HG03108 (cell line): ENCODE results near the gene CLEC10A.
"Not testable (repeated sequence)": the region's sequence is repeated elsewhere in the genome, so short reads cannot be mapped to it uniquely, and the experiment has no call there.

Experiments
- ATAC-seq: cut with Tn5 transposase; IDR thresholded peaks from one replicate; pipeline ENCODE4 v1.9.1; 2021; ENCODE audit warnings: moderate library complexity; ENCODE audit not compliant: unreplicated experiment

Gene CLEC10A

DNA sequence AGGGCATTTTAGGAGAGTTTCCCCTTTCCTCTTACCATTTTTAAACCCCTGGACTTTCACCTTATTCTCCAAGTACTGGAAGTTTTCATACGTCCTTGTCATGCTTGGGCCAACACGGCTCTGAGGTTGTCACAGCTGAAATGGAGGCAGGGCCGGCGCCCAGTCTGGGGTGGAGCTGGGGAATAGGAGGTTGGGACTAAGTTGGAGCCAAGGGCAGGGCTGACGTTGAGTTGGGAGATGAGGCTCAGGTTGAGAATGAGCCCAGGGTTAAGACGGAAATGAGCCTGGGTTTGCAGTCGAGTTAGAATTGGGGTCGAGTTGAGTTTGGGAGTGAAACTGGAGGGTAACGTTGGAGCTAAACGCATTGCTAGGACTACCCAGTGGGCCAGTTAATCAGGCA is 1.3 kb downstream of the CLEC10A start:
- no peak for ATAC-seq

GRCh38 chr17:7077911-7078546 is 2.0 kb downstream of the CLEC10A start:
- no peak for ATAC-seq

GRCh38 chr17:7074931-7075330 is 5.1 kb downstream of the CLEC10A start:
- ATAC-seq, result no peak

DNA sequence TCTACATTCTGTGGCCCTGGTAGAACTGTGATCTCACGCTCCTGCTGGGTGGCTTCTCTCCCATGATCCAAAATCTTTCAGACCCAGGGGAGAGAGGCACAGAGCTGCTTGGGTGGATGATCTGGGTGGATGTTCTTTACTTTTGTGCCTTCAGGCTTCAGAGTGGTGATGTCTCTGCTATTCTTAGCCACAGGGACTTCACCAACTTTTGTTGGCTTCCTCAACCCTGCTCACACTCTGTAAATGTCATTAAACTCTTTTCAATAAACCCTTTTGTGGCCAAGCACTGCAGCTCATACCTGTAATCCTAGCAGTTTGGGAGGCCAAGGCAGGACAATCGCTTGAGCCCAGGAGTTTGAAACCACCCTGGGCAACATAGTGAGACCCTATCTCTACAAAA is 7.6 kb downstream of the CLEC10A start:
- no peak for ATAC-seq

DNA sequence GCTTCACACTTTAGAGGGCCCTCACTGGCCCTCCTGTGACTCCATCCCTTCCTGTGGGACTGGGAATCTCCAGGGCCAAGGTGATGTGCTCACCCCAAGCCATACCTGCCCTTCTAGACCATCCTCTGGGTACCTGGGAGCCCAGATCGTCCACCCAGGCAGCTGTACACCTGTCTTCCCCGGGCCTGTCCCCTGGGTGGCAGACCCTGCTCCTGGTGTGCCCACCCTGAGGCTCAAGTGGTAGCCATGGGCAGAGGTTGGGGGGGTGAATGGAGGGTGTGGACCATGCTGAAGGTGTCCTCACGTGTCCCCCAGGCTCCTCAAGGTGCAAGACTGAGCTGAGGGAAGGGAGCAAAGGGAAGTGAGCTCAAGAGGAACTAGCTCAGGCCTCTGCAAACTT is 9.3 kb downstream of the CLEC10A start:
- ATAC-seq, result no peak

- ATAC-seq, result no peak
Observed at GRCh38 chr17:7068268-7068667, 11.8 kb downstream of the CLEC10A start.

DNA sequence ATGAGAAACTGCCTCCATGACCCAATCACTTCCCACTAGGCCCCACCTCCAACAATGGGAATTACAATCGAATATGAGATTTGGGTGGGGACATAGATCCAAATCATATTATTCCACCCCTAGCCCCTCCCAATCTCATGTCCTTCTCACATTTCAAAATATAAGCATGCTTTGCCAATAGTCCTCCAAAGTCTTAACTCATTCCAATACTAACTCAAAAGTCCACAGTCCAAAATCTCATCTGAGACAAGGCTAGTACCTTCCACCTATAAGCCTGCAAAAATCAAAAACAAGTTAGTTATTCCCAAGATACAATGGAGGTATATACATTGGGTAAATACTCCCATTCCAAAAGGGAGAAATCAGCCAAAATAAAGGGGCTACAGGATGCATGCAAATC is 12.9 kb downstream of the CLEC10A start:
- ATAC-seq, result no peak

GRCh38 chr17:7064261-7064660 is 15.8 kb downstream of the CLEC10A start:
- no peak for ATAC-seq

DNA sequence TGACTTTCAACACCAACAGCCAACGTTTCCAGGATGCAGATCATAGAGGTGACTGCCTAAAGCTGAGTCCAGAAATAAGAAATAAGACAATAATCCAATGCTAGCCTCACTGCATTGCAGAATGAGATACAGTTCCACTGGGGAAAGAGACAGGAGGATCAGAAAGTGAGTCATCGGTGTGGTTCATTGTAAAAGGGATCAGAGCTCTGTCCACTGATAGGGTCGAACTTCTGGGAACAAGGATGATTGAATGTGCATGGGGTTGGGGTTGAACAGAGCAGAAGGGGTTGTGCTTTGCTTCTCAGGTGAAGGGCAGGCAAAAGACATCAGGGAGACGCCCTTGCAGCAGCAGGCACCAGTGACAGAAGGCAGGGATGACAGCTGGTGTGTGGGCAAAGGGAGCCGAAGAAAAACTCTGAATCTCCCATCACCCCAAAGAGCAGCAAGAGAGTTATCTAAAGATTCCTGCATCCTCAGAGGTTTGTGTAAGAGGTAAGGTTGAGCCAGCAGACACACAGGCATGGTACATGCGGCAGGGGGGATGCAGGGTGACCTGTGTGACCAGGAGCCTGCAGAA is 16.4 kb downstream of the CLEC10A start:
- no peak for ATAC-seq

GRCh38 chr17:7060165-7060891 is 19.7 kb downstream of the CLEC10A start:
- no peak for ATAC-seq

GRCh38 chr17:7058831-7059447 is 21.1 kb downstream of the CLEC10A start:
- ATAC-seq, result no peak

DNA sequence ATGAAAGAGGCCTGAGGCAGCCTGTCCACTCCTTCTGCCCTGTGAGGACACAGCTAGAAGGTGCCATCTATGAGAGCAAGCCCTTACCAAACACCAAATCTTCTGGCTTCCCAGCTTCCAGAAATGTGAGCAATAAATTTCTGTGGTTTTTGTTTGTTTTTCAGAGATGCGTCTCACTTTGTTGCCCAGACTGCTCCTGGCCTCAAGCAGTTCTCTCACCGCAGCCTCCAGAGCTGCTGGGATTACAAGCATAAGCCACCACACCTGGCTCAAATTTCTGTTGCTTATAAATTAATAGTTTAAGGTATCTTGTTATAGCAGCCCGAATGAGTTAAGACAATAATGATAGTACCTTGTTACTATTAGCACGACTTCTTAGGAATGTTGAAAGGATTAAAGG is 23.7 kb downstream of the CLEC10A start:
- no peak for ATAC-seq

- ATAC-seq, result not testable (repeated sequence)
Observed at GRCh38 chr17:7050583-7050982, 29.5 kb downstream of the CLEC10A start.

- no peak for ATAC-seq
Observed at GRCh38 chr17:7048968-7049367, 31.1 kb downstream of the CLEC10A start.

DNA sequence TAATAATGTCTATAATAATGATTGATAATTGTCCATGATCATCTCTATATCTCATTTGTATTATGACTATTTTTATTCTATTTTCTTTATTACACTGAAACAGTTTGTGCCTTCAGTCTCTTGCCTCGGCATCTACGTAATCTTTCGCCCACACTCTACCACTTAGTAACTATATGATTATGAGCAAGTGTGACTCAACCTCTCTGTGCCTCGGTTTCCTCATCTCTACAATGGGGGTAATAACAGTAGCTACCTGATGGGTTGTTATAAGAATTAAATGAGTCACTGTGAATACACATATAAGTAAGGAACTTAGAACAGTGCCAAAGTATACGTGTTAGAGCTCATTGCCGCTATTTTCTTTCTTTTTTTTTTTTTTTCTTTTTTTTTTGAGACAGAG is 32.5 kb downstream of the CLEC10A start:
- ATAC-seq, result no peak

DNA sequence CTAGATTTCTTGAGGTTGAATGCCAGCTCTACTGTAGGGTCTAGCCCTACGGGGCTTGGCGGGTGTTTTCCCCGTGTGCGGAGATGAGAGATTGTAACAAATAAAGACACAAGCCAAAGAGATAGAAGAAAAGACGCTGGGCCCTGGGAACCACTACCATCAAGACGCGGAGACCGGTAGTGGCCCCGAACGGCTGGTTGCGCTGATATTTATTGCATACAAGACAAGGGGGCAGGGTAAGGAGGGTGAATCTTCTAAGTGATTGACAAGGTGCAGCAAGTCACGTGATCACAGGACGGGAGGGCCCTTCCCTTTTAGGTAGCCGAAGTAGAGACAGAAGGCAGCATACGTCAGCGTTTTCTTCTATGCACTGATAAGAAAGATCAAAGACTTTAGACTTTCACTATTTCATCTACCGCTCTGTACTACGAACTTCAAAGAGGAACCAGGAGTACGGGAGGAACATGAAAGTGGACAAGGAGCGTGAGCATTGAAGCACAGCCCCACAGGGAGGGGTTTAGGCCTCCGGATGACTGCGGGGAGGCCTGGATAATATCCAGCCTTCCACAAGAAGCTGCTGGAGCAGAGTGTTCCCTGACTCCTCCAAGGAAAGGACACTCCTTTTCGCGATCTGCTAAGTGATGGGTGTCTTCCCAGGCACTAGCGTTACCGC is 33.2 kb downstream of the CLEC10A start:
- not testable (repeated sequence) for ATAC-seq

GRCh38 chr17:7046127-7046724 is 33.8 kb downstream of the CLEC10A start:
- ATAC-seq, result no peak

DNA sequence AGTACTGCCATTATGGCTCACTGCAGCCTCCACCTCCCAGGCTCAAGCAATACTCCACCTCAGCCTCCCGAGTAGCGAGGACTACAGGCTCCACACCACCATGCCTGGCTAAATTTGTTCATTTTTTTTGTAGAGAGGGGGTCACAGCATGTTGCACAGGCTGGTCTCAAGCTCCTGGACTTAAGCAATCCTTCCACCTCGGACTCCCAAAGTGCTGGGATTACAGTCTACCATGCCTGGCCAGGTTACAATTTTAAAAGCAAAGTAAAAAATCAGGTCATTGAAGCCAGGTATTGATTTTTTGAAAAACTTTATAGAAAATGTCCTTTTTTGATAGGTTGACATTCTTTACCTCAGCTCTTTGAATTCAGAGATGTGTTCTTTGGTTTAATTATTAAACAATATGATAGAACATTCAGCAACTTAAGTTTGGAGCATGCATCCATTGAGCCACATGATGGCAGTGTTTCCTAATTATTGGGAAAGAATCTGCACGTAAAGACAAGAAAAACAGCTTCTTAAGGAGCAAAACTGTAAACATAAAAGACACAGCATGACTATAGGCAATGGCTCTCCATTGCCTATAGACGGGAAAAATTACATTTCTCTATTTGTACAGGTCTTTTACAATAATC is 34.4 kb downstream of the CLEC10A start:
- no peak for ATAC-seq

DNA sequence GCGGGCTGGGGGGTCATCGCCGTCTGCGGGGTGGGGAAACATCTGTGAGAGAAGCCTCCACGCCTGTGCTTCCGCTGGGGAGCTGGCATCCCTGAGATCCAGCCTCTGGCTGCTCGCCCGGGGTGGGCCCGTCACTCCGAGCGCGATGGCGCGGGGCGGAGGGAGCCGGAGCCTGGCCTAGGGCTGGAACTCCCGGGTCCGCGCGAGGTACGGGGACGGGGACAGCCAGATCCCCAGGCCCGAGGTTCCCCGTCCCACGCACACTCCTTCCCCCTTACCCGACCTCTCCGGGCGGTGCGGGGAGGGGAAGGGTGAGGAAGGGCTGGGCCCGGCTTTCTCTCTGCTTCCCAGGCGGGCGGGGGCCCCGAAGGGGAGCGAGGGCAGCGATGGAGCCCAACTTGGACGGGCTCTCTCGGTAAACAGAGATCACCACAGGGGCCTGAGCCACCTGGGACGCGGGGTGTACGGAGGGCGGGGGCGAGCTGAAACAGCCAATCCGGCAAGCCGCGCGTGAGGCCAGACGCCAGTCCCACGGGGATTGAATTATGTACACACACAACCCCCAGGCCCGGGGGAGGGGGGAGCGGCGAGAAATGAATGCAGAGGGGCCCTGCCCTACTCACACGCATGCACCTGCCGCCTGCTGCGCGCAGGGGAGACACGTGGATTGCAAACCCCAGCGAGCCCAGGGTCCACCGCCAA is 36.4 kb downstream of the CLEC10A start, which contains the start of gene SLC16A11:
Gene SLC16A11, minus strand, starts transcription at position 596 of the 702 bp plus-strand sequence. Its CDS starts 579 bp downstream, at position 17.
- no peak for ATAC-seq

GRCh38 chr17:7043182-7043496 is 36.9 kb downstream of the CLEC10A start:
- ATAC-seq, result no peak
